ENCODE results near the gene RNF8.
"Not testable (repeated sequence)": the region's sequence is repeated elsewhere in the genome, so short reads cannot be mapped to it uniquely, and the experiment has no call there.

Gene RNF8

GRCh38 chr6:37441651-37442050 lies 87.9 kb downstream of the RNF8 start:
- Histone ChIP-seq H3K36me3 (replicated peaks) (peaks cover 35% of the 10 kb centered on the region), H3K4me3 (ENCODE audit: low read depth, low read length) (no peak overlapping the region), H3K27me3 (replicated peaks) (no peaks in the 10 kb centered on the region), H3K27ac (no peak overlapping the region)
- no peak for DNase-seq
- no peak for TF ChIP-seq CTCF (IDR thresholded peaks at IDR 0.05; ENCODE audit: low read depth, low read length, missing control alignments)
- in situ Hi-C loops (cut with HindIII; ENCODE audit: low pct_ligation_motif_present, low sequenced_read_pairs) = no loop called here

DNA sequence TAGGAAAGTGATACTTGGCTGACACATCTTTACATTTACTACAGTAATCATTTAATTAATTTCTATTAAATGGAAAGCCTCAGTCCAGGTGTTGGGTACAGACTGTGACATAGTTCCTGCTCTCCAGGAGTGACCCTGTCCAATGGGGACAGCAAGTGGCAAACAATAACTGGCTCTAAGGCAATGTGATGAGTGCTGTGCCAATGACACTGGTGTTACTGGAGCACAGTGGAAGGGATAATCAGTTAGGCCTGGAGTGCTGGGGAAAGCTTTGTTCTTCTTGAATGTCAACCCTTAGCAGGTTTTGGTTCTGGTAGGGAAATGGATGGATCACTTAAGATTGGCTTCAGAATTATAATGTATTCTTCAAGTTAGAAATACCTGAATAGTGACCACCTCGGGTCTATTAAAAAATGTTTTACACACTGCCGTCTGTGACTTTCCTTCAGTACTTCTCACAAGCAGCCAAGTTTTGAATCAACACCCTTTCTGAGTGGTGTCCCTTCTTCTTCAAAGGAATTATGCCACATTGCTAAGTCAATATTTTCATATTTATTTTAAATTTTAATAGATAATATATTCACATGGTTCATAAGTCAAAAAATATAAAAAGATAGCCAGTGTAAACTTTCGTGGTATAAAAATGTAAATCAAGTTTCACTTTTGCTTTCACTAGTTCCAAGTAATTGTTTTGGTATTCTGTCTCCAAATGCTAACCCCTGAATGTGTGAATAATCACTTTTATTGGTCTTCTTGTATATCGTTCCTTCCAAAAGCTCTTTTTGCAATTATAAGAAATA lies 88.8 kb downstream of the RNF8 start:
- DNase-seq = no peak
- no peak overlapping the region for H3K27ac ChIP-seq

DNA sequence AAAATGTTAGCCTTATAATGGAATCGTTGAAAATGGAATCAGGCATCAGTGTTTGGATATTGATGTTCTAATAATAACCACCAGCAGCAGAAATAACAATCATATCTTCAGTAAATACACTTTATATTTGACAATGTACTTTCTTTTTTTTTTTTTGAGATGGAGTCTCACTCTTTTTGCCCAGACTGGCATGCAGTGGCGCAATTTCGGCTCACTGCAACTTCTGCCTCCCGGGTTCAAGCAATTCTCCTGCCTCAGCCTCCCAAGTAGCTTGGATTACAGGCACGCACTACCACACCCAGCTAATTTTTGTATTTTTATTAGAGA lies 89.4 kb downstream of the RNF8 start:
- H3K27ac ChIP-seq; in situ Hi-C loops (cut with HindIII; ENCODE audit: low pct_ligation_motif_present, low sequenced_read_pairs); H3K27me3 ChIP-seq (replicated peaks); H3K4me3 ChIP-seq (ENCODE audit: low read depth, low read length); DNase-seq: not testable (repeated sequence)
- peaks cover 37% of the 10 kb centered on the region for H3K36me3 ChIP-seq (replicated peaks)

More for the DNA sequence above, 88.8 kb downstream of the RNF8 start:
- TF ChIP-seq CTCF (IDR thresholded peaks at IDR 0.05; ENCODE audit: low read depth, low read length, missing control alignments) = no peak
- Histone ChIP-seq H3K36me3 (replicated peaks) (peaks cover 40% of the 10 kb centered on the region), H3K4me3 (ENCODE audit: low read depth, low read length) (no peak overlapping the region), H3K27me3 (replicated peaks) (no peaks in the 10 kb centered on the region)
- in situ Hi-C loops (cut with HindIII; ENCODE audit: low pct_ligation_motif_present, low sequenced_read_pairs) = no loop called here
